Endothelial cell of umbilical vein (primary cell): ENCODE results near the gene COL13A1. TPM values are rescaled to one million over a fixed set of nuclear protein-coding genes. Genes with fewer than 3 reads are reported as not detected.

Source experiments
- BruUV-seq: library from RNA; stranded (reverse); fragments of 400-500 nt; replicated peaks from 2 replicates; lab custom pipeline; 2021; lab: Mats Ljungman, UMichigan
- CTCF ChIA-PET: fragments of 300-600, 350-600 bp; sonication (Branson Sonifier 250); formaldehyde crosslinking; loops from one replicate; lab custom pipeline; 2021; ENCODE audit warnings: antibody characterized with exemption, inconsistent platforms; lab: Charles Lee
- POLR2A ChIA-PET: fragments of 300-600, 350-600 bp; sonication (Branson Sonifier 250); formaldehyde crosslinking; loops from one replicate; lab custom pipeline; 2021; ENCODE audit warnings: antibody characterized with exemption, inconsistent platforms; lab: Charles Lee
- DNase-seq: peaks from one replicate; pipeline ENCODE4 v3.0.0-alpha.2; 2011; ENCODE audit warnings: low read depth, low spot score
- FAIRE-seq: peaks from 2 replicates; lab custom pipeline; 2011; peaks lifted over from hg19 to GRCh38; lab: Jason Lieb, UNC
- H2AFZ ChIP-seq: 2 replicates; pipeline ENCODE4 v1.6.0; 2012; ENCODE audit warnings: low read depth, low read length, control low read depth, inconsistent platforms
- H3K27ac ChIP-seq: 2 replicates; pipeline ENCODE4 v1.5.1; 2011; ENCODE audit warnings: low read depth, mild to moderate bottlenecking, control low read depth, low read length, moderate library complexity; ENCODE audit not compliant: insufficient read depth
- H3K27me3 ChIP-seq, 2 experiments: 2 replicates each; pipeline versions ENCODE4 v1.6.0 to v1.6.1; 2011; ENCODE audit warnings: low read length in 2 of 2, mixed read lengths in 1 of 2; ENCODE audit not compliant: control insufficient read depth in 2 of 2, insufficient read depth in 2 of 2
- H3K36me3 ChIP-seq, 2 experiments: 2 replicates in 1 of 2; 3 replicates in 1 of 2; pipeline ENCODE4 v1.5.1; 2011; ENCODE audit warnings: low read length in 2 of 2, mild to moderate bottlenecking in 1 of 2, moderate library complexity in 1 of 2; ENCODE audit not compliant: control insufficient read depth in 2 of 2, insufficient read depth in 2 of 2; ENCODE audit errors: extremely low read depth in 1 of 2
- H3K4me1 ChIP-seq: 3 replicates; pipeline ENCODE4 v1.5.1; 2011; ENCODE audit warnings: mild to moderate bottlenecking, low read length; ENCODE audit not compliant: control insufficient read depth, insufficient read depth; ENCODE audit errors: extremely low read depth
- H3K4me2 ChIP-seq: 2 replicates; pipeline ENCODE4 v1.6.1; 2011; ENCODE audit warnings: low read length, control low read depth, mixed read lengths; ENCODE audit not compliant: insufficient read depth
- H3K4me3 ChIP-seq, 3 experiments: fragments of 200-600 bp in 1 of 3; sonication (generic), shearing (Covaris generic) in 1 of 3; replicated peaks in 1 of 3; 2 replicates each; pipeline ENCODE4 v1.5.1; 2011 to 2016; ENCODE audit warnings: control low read depth in 3 of 3, low read length in 3 of 3, mild to moderate bottlenecking in 2 of 3, inconsistent platforms in 1 of 3, low read depth in 1 of 3, moderate library complexity in 1 of 3; ENCODE audit not compliant: insufficient read depth in 1 of 3
- H3K79me2 ChIP-seq: 2 replicates; pipeline ENCODE4 v1.6.0; 2012; ENCODE audit warnings: low read length, inconsistent platforms; ENCODE audit not compliant: control insufficient read depth, insufficient read depth
- H3K9ac ChIP-seq: replicated peaks from 2 replicates; pipeline ENCODE3; 2011; ENCODE audit warnings: low read length, control low read depth; ENCODE audit not compliant: insufficient read depth; ENCODE audit errors: extremely low read depth
- H3K9me1 ChIP-seq: replicated peaks from 3 replicates; pipeline ENCODE4 v1.6.0; 2011; ENCODE audit warnings: mild to moderate bottlenecking, low read length; ENCODE audit not compliant: control insufficient read depth, insufficient read depth; ENCODE audit errors: extremely low read depth
- H3K9me3 ChIP-seq: replicated peaks from 2 replicates; pipeline ENCODE4 v1.5.1; 2012; ENCODE audit warnings: low read length, inconsistent platforms; ENCODE audit not compliant: control insufficient read depth, insufficient read depth
- H4K20me1 ChIP-seq: replicated peaks from 2 replicates; pipeline ENCODE3; 2011; ENCODE audit warnings: mild to moderate bottlenecking, low read length; ENCODE audit not compliant: control insufficient read depth, insufficient read depth; ENCODE audit errors: extremely low read depth
- EZH2 ChIP-seq: IDR thresholded peaks from 2 replicates; pipeline ENCODE4 v1.6.1; 2012; ENCODE audit warnings: borderline replicate concordance, low read depth, mild to moderate bottlenecking, moderate library complexity, low read length, inconsistent platforms; ENCODE audit not compliant: severe bottlenecking
- FOS ChIP-seq: IDR thresholded peaks from 2 replicates; pipeline ENCODE4 v1.6.1; 2011; ENCODE audit warnings: mild to moderate bottlenecking, low read length, moderate library complexity, borderline replicate concordance; ENCODE audit not compliant: insufficient read depth
- GATA2 ChIP-seq: IDR thresholded peaks from 2 replicates; pipeline ENCODE4 v1.7.0; 2011; ENCODE audit warnings: low read depth, mild to moderate bottlenecking, moderate library complexity, mixed read lengths, low read length; ENCODE audit not compliant: insufficient read length, insufficient read depth
- JUN ChIP-seq: IDR thresholded peaks from 2 replicates; pipeline ENCODE4 v1.6.1; 2011; ENCODE audit warnings: borderline replicate concordance, low read depth; ENCODE audit not compliant: insufficient read length, insufficient read depth
- MAX ChIP-seq: IDR thresholded peaks from 2 replicates; pipeline ENCODE4 v1.6.1; 2011; ENCODE audit not compliant: insufficient read depth, insufficient read length
- MYC ChIP-seq: IDR thresholded peaks from one replicate; pipeline ENCODE4 v1.6.1; 2011; ENCODE audit warnings: mild to moderate bottlenecking, low read depth, low read length
- POLR2A ChIP-seq: IDR thresholded peaks from 2 replicates; pipeline ENCODE4 v1.6.1; 2012; ENCODE audit warnings: low read depth, mild to moderate bottlenecking, control low read depth, low read length
- POLR2AphosphoS5 ChIP-seq: IDR thresholded peaks from 2 replicates; pipeline ENCODE4 v1.6.1; 2012; ENCODE audit warnings: low read depth, mild to moderate bottlenecking, control low read depth, low read length, moderate library complexity; ENCODE audit not compliant: insufficient read depth
- dilution Hi-C: fragments of 300-500 bp; cut with MboI; formaldehyde crosslinking; loops from one replicate; pipeline ENCODE4 v1.15.0; 2019; ENCODE audit warnings: low sequenced_read_pairs; ENCODE audit not compliant: extremely low pct_ligation_motif_present
- intact Hi-C: fragments of 100-400 bp; cut with micrococcal nuclease; formaldehyde crosslinking; loops from one replicate; pipeline ENCODE4 v1.10.0; 2022
- polyA plus RNA-seq, 4 experiments: library from polyadenylated mRNA; depleted of rRNA in 3 of 4; stranded (reverse) in 3 of 4; unstranded in 1 of 4; fragments of >200 nt; gene quantifications; 2 replicates each; pipeline versions ENCODE4 v1.2.1 to v1.2.3, GENCODE V29; 2011 to 2012; ENCODE audit warnings: missing spikeins in 1 of 4
- total RNA-seq: library from RNA; stranded (reverse); gene quantifications from 2 replicates; pipeline ENCODE4 v1.2.3, GENCODE V29; 2021
- TF ChIP-seq, protein P1 (sequence below), 2 donors: IDR thresholded peaks; 1 replicate in 1 of 2; 2 replicates in 1 of 2; pipeline ENCODE4 v1.5.1; 2011; ENCODE audit warnings: low read length in 2 of 2, mild to moderate bottlenecking in 2 of 2, moderate library complexity in 2 of 2, control low read depth in 1 of 2, inconsistent platforms in 1 of 2, low read depth in 1 of 2; ENCODE audit not compliant: insufficient read depth in 1 of 2; ENCODE audit errors: extremely low read depth in 1 of 2

The COL13A1 gene
- total and polyA plus RNA-seq, 2 donors (not counting 3 experiments of a cell fraction or from before 2014, with no cell fraction given), result 21.4 to 47.5 TPM

- H3K9me3 ChIP-seq, result no peaks in the 10 kb centered on the region
- H3K27ac ChIP-seq, result no peak overlapping the region
- no peak overlapping the region for H3K9ac ChIP-seq
- FAIRE-seq, result no peak
- DNase-seq, result no peak
- TF ChIP-seq JUN (no peak), FOS (no peak), MYC (no peak), MAX (no peak)
- H3K36me3 ChIP-seq, result no peaks in the 10 kb centered on the region
- no peak overlapping the region for H3K4me3 ChIP-seq
- H3K79me2 ChIP-seq, result no peaks in the 10 kb centered on the region
- POLR2A ChIA-PET, result no interaction called here
- no peaks in the 10 kb centered on the region for H3K4me1 ChIP-seq
- H2AFZ ChIP-seq, result no peak overlapping the region
- no peaks in the 10 kb centered on the region for H4K20me1 ChIP-seq
- peaks cover 5 to 17% of the 10 kb centered on the region in 2 experiments for H3K27me3 ChIP-seq
- CTCF ChIA-PET, result interaction anchor here (1.2 kb wide), 1 partner anchor 14 kb away, joined by 3 read pairs; no protein-coding TSS in a partner anchor
- H3K9me1 ChIP-seq, result no peaks in the 10 kb centered on the region
- dilution Hi-C loops, result no loop called here
- intact Hi-C loops, result no loop called here
- no peak overlapping the region for H3K4me2 ChIP-seq
- BruUV-seq, result no TSS peak
Measured at GRCh38 chr10:70000262-70000661, 198.6 kb downstream of the COL13A1 start.

DNA sequence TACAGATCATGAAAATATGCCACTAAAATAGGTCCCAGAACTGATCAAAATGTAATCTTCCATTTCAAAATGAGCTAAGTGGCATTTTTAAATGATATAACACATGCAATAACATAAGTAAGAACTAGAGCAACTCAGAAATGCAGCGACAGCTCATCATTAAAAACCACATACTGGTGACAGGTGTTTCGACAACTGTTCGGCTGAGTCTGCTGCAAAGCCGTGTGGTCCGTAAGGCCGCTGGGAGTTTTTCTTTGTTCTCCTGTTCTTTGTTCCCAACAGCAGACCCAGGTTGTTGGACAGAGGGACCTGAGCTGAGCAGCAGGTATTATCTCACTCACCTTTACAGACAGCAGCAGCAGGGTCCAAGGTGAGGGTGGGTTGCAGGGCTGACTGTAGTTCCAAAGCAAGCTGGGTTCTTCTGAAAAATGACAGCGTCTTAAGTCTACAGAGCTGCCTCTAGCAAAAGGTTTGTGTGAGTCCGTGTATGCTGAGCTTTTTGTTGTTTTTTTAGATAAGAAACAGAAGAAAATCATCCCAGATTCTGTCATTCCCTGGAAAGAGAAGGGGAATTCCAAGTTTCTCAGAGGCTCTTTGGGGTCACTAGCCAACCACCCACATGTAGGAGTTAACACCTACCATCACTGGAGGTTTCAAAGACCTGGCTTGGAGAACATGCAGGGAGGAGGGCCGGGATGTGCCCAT, 205.6 kb downstream of the COL13A1 start:
- Histone ChIP-seq H2AFZ (no peak overlapping the region), H3K4me2 (no peak overlapping the region), H3K9me1 (no peaks in the 10 kb centered on the region), H3K36me3 (no peaks in the 10 kb centered on the region), H3K4me1 (no peaks in the 10 kb centered on the region), H3K9me3 (no peaks in the 10 kb centered on the region), H4K20me1 (no peaks in the 10 kb centered on the region), H3K79me2 (no peaks in the 10 kb centered on the region), H3K4me3 (no peak overlapping the region), H3K27me3 (peaks cover 9 to 38% of the 10 kb centered on the region in 2 experiments), H3K9ac (no peak overlapping the region), H3K27ac (no peak overlapping the region)
- POLR2A ChIA-PET, result no interaction called here
- no peak for TF ChIP-seq MYC
- TF ChIP-seq MAX, result no peak
- no peak for TF ChIP-seq POLR2A
- TF ChIP-seq EZH2, result no peak
- TF ChIP-seq GATA2, result no peak
- TF ChIP-seq, protein P1, sequence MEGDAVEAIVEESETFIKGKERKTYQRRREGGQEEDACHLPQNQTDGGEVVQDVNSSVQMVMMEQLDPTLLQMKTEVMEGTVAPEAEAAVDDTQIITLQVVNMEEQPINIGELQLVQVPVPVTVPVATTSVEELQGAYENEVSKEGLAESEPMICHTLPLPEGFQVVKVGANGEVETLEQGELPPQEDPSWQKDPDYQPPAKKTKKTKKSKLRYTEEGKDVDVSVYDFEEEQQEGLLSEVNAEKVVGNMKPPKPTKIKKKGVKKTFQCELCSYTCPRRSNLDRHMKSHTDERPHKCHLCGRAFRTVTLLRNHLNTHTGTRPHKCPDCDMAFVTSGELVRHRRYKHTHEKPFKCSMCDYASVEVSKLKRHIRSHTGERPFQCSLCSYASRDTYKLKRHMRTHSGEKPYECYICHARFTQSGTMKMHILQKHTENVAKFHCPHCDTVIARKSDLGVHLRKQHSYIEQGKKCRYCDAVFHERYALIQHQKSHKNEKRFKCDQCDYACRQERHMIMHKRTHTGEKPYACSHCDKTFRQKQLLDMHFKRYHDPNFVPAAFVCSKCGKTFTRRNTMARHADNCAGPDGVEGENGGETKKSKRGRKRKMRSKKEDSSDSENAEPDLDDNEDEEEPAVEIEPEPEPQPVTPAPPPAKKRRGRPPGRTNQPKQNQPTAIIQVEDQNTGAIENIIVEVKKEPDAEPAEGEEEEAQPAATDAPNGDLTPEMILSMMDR (IDR thresholded peaks at IDR 0.05; ENCODE audit: extremely low read depth in 1 of 2, insufficient read depth in 1 of 2, low read depth in 1 of 2, low read length in 2 of 2), result no peak
- no peak for TF ChIP-seq JUN
- no peak for TF ChIP-seq FOS
- no peak for TF ChIP-seq POLR2AphosphoS5
- dilution Hi-C loops, result no loop called here
- intact Hi-C loops, result no loop called here
- DNase-seq, result no peak
- CTCF ChIA-PET, result no interaction called here
- no TSS peak for BruUV-seq
- no peak for FAIRE-seq
